Suprapubic skin (tissue), 4 donors: ENCODE data around the gene NUP62.

Experiments
- POLR2A ChIP-seq, 2 donors: fragments of 450-650 bp; IDR thresholded peaks; one replicate each; pipeline ENCODE4 v1.6.1; 2017; ENCODE audit warnings: antibody characterized with exemption in 2 of 2, mild to moderate bottlenecking in 2 of 2, moderate library complexity in 2 of 2
- POLR2AphosphoS5 ChIP-seq, 3 donors: sonication (generic); formaldehyde crosslinking; IDR thresholded peaks; one replicate each; pipeline ENCODE4 v1.6.1; 2017; ENCODE audit warnings: antibody characterized with exemption in 3 of 3
- TF ChIP-seq, protein P1 (sequence below), 2 donors: fragments of 200-600 bp in 1 of 2; fragments of 450-650 bp in 1 of 2; sonication (generic) in 1 of 2; IDR thresholded peaks; one replicate each; pipeline ENCODE4 v1.5.1; 2016 to 2019; ENCODE audit warnings: antibody characterized with exemption in 2 of 2, mild to moderate bottlenecking in 1 of 2, moderate library complexity in 1 of 2

DNA sequence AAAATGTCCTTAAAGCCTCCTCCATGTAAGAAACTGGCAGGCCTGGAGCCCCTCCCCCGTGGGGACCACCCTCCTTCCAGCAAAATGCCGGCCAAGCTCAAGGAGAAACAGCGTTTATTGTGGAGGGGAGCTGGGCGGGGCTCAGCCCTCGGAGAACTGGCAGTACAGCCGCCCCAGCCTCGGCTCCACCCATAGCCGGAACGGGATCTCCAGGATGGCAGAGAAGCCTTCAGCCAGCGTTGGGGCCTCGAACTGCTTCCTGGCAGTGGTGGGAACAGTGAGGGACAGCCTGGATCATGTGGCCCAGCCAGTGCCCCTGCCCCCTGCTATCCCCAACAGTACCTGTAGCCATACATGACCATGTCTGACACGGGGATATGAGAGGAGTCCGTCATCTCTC is 68.2 kb downstream of the NUP62 start:
- TF ChIP-seq, protein P1, sequence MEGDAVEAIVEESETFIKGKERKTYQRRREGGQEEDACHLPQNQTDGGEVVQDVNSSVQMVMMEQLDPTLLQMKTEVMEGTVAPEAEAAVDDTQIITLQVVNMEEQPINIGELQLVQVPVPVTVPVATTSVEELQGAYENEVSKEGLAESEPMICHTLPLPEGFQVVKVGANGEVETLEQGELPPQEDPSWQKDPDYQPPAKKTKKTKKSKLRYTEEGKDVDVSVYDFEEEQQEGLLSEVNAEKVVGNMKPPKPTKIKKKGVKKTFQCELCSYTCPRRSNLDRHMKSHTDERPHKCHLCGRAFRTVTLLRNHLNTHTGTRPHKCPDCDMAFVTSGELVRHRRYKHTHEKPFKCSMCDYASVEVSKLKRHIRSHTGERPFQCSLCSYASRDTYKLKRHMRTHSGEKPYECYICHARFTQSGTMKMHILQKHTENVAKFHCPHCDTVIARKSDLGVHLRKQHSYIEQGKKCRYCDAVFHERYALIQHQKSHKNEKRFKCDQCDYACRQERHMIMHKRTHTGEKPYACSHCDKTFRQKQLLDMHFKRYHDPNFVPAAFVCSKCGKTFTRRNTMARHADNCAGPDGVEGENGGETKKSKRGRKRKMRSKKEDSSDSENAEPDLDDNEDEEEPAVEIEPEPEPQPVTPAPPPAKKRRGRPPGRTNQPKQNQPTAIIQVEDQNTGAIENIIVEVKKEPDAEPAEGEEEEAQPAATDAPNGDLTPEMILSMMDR (IDR thresholded peaks at IDR 0.05) = no peak
- TF ChIP-seq POLR2AphosphoS5 (IDR thresholded peaks at IDR 0.05) = no peak
- TF ChIP-seq POLR2A (IDR thresholded peaks at IDR 0.05) = no peak
